Measurements from ENCODE around the gene KCNQ1.

- TF ChIP-seq POLR2A (IDR thresholded peaks at IDR 0.05) (no peak), CTCF (IDR thresholded peaks at IDR 0.05) (no peak)
These were observed 131.7 kb downstream of the KCNQ1 start for GRCh38 chr11:2576549-2576948.

All from lower leg skin (tissue), 3 donors.